Measurements from ENCODE around the gene ARCN1. TPM values are rescaled to one million over a fixed set of nuclear protein-coding genes. Genes with fewer than 3 reads are reported as not detected.

Gene ARCN1
- polyA plus RNA-seq, 3 donors from 2014 or later, result 99.9 to 164 (median 157) TPM

DNA sequence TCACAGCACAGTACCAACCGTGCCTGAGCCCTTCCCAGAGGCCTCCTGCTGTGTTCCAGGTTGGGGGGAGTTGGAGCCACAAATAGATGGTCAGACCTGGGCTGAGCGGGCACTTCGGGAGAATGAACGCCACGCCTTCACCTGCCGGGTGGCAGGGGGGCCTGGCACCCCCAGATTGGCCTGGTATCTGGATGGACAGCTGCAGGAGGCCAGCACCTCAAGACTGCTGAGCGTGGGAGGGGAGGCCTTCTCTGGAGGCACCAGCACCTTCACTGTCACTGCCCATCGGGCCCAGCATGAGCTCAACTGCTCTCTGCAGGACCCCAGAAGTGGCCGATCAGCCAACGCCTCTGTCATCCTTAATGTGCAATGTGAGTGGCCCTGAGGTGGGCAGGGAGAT, 40.1 kb upstream of the ARCN1 start:
- peaks cover 19 to 32% of the 10 kb centered on the region in 2 donors for H3K4me1 Mint-ChIP-seq
- H3K27ac Mint-ChIP-seq, result peak overlapping the region in 3 of 6 donors; percentile 11 to 77 (median 29)
- DNase-seq, result no peak
- no peaks in the 10 kb centered on the region for H3K9me3 Mint-ChIP-seq
- no peaks in the 10 kb centered on the region for H3K36me3 Mint-ChIP-seq
- H3K27me3 Mint-ChIP-seq (ENCODE audit: low read depth in 3 of 3), result peaks cover 2 to 9% (median 5%) of the 10 kb centered on the region in 3 donors
- peak overlapping the region; percentile 89 to 96 (median 89) for H3K4me3 Mint-ChIP-seq

DNA sequence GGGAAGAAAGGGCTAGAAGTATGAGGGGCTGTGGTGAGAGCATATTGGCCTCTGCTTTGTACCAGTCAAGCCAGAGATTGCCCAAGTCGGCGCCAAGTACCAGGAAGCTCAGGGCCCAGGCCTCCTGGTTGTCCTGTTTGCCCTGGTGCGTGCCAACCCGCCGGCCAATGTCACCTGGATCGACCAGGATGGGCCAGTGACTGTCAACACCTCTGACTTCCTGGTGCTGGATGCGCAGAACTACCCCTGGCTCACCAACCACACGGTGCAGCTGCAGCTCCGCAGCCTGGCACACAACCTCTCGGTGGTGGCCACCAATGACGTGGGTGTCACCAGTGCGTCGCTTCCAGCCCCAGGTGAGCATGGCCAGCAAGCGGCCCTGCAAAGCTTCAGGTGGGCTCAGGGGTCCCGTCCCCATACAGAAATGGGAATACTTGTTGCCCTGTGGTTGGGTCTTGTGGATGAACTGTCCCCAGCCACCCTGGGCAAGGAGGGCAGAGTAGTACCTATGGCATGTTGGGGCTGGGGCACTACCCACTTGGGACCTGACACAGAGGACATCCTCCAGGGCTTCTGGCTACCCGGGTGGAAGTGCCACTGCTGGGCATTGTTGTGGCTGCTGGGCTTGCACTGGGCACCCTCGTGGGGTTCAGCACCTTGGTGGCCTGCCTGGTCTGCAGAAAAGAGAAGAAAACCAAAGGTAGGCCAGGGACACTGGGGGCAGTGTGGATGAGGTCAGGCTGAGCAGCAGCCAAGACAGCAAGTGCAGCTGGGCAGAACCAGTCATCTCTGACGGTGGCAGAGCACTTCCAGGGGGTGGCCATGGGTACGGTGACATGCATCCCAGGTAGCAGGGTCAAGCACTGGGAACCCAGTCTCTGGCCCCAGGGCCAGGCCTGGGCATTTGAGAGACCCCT, 39.1 kb upstream of the ARCN1 start:
- H3K4me1 Mint-ChIP-seq, result peaks cover 19 to 27% of the 10 kb centered on the region in 2 donors
- H3K36me3 Mint-ChIP-seq, result no peaks in the 10 kb centered on the region
- H3K27me3 Mint-ChIP-seq (ENCODE audit: low read depth in 3 of 3), result peaks cover 2 to 9% (median 4%) of the 10 kb centered on the region in 3 donors
- H3K9me3 Mint-ChIP-seq, result no peaks in the 10 kb centered on the region
- H3K27ac Mint-ChIP-seq, result no peak overlapping the region
- peak overlapping the region in 1 of 5 donors; percentile 92 for H3K4me3 Mint-ChIP-seq
- no peak for DNase-seq

DNA sequence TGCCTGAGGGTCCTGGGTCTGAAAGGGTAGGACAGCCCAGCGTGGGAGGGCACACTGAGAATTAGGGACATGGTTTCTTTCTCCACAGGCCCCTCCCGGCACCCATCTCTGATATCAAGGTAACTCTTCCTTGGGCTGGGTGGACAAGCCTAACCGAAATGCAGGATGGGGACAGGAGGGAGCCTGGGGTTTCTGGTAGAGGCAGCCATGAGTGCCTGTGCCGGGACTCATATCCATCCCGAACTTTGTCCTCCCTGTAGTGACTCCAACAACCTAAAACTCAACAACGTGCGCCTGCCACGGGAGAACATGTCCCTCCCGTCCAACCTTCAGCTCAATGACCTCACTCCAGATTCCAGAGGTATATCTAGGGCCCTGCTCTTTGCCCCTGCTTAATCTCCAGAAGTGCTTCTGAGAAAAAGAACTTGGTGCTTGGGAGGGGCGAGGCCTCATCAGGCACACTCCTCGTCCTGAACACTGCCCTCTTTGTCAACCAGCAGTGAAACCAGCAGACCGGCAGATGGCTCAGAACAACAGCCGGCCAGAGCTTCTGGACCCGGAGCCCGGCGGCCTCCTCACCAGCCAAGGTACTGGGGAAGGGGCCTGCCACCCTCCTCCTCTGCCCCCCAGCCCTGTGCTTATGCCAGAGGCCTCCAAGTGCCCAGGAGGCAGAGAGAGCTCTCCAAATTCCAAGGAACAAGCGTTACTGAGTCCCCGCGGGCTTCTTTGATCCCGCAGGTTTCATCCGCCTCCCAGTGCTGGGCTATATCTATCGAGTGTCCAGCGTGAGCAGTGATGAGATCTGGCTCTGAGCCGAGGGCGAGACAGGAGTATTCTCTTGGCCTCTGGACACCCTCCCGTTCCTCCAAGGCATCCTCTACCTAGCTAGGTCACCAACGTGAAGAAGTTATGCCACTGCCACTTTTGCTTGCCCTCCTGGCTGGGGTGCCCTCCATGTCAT, 38.2 kb upstream of the ARCN1 start:
- H3K27ac Mint-ChIP-seq, result no peak overlapping the region
- no peaks in the 10 kb centered on the region for H3K9me3 Mint-ChIP-seq
- H3K4me3 Mint-ChIP-seq, result peak overlapping the region in 1 of 5 donors; percentile 19
- peaks cover 19 to 25% of the 10 kb centered on the region in 2 donors for H3K4me1 Mint-ChIP-seq
- peaks cover 1 to 6% (median 2%) of the 10 kb centered on the region in 3 donors for H3K27me3 Mint-ChIP-seq (ENCODE audit: low read depth in 3 of 3)
- DNase-seq, result no peak
- no peaks in the 10 kb centered on the region for H3K36me3 Mint-ChIP-seq

DNA sequence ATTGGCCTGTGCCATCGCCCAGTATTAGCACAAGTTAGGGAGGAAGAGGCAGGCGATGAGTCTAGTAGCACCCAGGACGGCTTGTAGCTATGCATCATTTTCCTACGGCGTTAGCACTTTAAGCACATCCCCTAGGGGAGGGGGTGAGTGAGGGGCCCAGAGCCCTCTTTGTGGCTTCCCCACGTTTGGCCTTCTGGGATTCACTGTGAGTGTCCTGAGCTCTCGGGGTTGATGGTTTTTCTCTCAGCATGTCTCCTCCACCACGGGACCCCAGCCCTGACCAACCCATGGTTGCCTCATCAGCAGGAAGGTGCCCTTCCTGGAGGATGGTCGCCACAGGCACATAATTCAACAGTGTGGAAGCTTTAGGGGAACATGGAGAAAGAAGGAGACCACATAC, 36.9 kb upstream of the ARCN1 start:
- H3K9me3 Mint-ChIP-seq, result no peaks in the 10 kb centered on the region
- H3K4me3 Mint-ChIP-seq, result no peak overlapping the region
- H3K27ac Mint-ChIP-seq, result no peak overlapping the region
- H3K36me3 Mint-ChIP-seq, result no peaks in the 10 kb centered on the region
- no peak for DNase-seq
- H3K4me1 Mint-ChIP-seq, result peaks cover 8 to 13% of the 10 kb centered on the region in 2 donors
- peaks cover 1 to 3% (median 2%) of the 10 kb centered on the region in 3 donors for H3K27me3 Mint-ChIP-seq (ENCODE audit: low read depth in 3 of 3)

DNA sequence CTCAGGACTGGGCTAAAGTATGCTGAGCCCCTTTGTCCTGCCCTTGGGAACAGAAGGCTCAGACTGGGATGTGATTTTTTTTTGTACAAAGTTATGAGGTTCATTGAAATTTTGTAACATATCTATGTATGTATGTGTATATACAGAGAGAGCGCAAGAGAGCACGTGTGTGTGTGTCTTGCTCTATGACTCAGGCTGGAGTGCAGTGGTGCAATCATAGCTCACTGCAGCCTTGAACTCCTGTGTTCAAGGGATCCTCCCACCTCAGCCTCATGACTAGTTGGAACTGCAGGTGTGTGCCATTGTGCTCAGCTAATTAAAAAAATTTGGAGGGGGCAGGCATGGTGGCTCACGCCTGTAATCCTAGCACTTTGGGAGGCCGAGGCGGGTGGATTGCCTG, 35.5 kb upstream of the ARCN1 start:
- Mint-ChIP-seq H3K36me3 (peaks cover 0 to 5% (median 0%) of the 10 kb centered on the region in 3 donors), H3K4me1 (peaks cover 2 to 4% of the 10 kb centered on the region in 2 donors), H3K9me3 (no peaks in the 10 kb centered on the region), H3K27me3 (ENCODE audit: low read depth in 3 of 3) (peaks cover 0 to 2% (median 1%) of the 10 kb centered on the region in 3 donors), H3K27ac (no peak overlapping the region), H3K4me3 (no peak overlapping the region)
- no peak for DNase-seq

DNA sequence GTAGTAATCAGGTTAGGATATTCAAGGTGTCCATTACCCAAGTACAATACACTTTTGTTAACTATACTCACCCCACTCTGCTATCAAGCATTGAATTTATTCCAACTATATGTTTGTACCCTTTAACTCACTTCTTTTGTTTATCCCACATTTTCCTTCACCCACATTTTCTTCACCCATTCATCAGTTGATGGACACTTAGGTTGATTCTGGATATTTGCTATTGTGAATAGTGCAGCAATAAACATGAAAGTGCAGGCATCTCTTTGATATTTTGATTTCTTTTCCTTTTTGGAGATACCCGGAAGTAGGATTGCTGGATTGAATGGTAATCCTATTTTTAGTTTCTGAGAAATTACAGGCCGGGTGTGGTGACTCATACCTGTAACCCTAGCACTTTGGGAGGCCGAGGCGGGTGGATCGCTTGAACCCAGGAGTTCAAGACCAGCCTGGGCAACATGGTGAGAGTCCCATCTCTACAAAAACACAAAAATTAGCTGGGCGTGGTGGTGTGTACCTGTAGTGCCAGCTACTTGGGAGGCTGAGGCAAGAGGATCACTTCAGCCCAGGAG, 34.7 kb upstream of the ARCN1 start:
- Mint-ChIP-seq H3K9me3 (no peaks in the 10 kb centered on the region), H3K4me3 (no peak overlapping the region), H3K36me3 (peaks cover 0 to 5% (median 5%) of the 10 kb centered on the region in 3 donors), H3K27me3 (ENCODE audit: low read depth in 3 of 3) (peaks cover 0 to 2% (median 1%) of the 10 kb centered on the region in 3 donors), H3K4me1 (no peaks in the 10 kb centered on the region), H3K27ac (no peak overlapping the region)
- DNase-seq, result no peak

DNA sequence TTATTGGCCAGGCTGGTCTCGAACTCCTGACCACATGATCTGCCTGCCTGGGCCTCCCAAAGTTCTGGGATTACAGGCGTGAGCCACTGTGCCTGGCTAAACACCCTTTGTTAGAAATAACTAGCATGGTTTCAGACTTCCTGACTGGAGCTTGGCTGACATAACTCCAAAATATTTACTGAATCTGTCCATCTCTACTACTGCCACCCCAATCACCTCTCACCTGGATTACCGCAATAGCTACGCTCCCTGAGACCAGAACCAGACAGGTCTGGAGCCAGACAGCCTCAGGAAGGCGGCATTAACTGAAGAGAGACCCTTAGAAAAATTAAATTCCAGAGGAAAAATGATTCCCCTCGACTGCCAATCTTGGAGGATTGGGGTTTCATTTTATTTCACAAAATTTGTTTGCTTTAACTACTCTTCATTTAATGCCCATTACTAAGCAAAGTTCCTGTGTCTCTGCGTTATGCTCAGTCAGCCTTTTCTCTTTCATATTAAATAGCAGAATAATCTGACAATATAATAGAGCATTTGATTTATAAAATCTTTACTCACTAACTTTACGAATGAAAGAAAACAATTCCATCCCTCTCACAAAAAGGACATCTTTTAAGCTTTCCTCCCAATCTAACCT, 28.1 kb upstream of the ARCN1 start:
- no peak for DNase-seq
- Mint-ChIP-seq H3K4me1 (no peaks in the 10 kb centered on the region), H3K27me3 (ENCODE audit: low read depth in 3 of 3) (peaks cover 0 to 2% (median 0%) of the 10 kb centered on the region in 3 donors), H3K4me3 (no peak overlapping the region), H3K9me3 (no peaks in the 10 kb centered on the region), H3K36me3 (peaks cover 0 to 27% (median 9%) of the 10 kb centered on the region in 3 donors), H3K27ac (no peak overlapping the region)

DNA sequence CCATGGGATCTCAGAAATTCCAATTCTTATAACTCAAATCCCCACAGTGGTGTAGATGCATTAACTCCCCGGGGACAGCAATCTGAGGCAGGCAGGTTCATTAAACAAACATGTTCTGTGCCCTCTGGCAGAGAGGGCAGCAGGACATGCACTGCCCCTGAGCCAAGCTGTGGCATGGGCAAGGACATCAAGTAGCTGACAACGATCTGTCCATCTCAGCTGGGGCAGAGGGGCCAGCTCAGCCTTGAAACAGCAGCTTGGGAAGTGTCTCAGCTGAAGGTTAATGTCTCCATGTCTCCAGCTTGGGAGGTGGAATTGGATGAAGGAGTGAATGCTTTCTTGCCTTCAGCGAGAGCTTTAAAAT, 27.6 kb upstream of the ARCN1 start:
- Mint-ChIP-seq H3K27ac (no peak overlapping the region), H3K4me1 (no peaks in the 10 kb centered on the region), H3K27me3 (ENCODE audit: low read depth in 3 of 3) (peaks cover 0 to 2% (median 0%) of the 10 kb centered on the region in 3 donors), H3K36me3 (peaks cover 0 to 27% (median 9%) of the 10 kb centered on the region in 3 donors), H3K9me3 (no peaks in the 10 kb centered on the region), H3K4me3 (no peak overlapping the region)
- no peak for DNase-seq

DNA sequence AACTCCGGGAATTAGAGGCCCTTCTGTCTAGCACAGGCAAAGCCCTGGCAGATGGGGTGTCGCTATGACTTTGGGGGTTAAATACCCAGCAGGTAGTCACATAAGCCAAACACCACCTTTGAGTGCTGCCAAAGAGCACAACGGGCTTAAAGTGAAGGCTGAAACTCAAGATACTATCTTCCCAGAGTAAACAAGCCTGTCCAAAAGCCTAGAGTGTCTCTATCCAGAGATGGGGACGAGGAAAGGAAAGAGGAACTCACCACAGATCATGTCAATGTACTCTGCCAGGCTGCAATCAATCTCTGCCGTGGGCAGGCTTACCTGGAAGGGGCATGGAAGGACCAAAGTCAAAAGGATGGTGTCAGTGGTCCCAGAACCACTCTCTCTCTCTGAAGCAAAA, 26.7 kb upstream of the ARCN1 start:
- H3K4me3 Mint-ChIP-seq, result no peak overlapping the region

DNA sequence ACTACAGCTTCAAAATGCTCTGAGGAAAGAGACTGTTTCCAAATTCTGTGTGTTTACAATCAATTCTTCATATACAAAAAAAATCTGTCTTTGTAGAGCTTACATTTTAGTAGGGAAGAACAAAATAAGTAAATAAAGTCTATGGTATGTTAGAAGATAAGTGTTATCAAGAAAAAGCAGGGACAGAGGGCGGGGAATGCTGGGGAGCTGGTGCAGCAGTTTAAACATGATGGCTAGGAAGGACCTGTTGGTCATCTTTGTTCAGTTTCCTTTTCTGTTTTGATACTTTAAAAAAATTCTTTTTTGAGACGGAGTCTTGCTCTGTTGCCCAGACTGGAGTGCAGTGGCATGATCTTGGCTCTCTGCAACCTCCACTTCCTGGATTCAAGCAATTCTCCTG, 25.1 kb upstream of the ARCN1 start:
- DNase-seq, result no peak
- Mint-ChIP-seq H3K9me3 (no peaks in the 10 kb centered on the region), H3K27ac (peak overlapping the region in 2 of 6 donors; percentile 45 to 62), H3K36me3 (peaks cover 5 to 35% (median 9%) of the 10 kb centered on the region in 3 donors), H3K4me3 (no peak overlapping the region), H3K4me1 (no peaks in the 10 kb centered on the region), H3K27me3 (ENCODE audit: low read depth in 3 of 3) (peaks cover 0 to 2% (median 0%) of the 10 kb centered on the region in 3 donors)

More for the DNA sequence above, 26.7 kb upstream of the ARCN1 start:
- H3K9me3 Mint-ChIP-seq, result no peaks in the 10 kb centered on the region
- H3K36me3 Mint-ChIP-seq, result peaks cover 0 to 30% (median 7%) of the 10 kb centered on the region in 3 donors
- H3K4me1 Mint-ChIP-seq, result no peaks in the 10 kb centered on the region
- DNase-seq, result no peak
- H3K27ac Mint-ChIP-seq, result no peak overlapping the region
- H3K27me3 Mint-ChIP-seq (ENCODE audit: low read depth in 3 of 3), result peaks cover 0 to 2% (median 0%) of the 10 kb centered on the region in 3 donors

DNA sequence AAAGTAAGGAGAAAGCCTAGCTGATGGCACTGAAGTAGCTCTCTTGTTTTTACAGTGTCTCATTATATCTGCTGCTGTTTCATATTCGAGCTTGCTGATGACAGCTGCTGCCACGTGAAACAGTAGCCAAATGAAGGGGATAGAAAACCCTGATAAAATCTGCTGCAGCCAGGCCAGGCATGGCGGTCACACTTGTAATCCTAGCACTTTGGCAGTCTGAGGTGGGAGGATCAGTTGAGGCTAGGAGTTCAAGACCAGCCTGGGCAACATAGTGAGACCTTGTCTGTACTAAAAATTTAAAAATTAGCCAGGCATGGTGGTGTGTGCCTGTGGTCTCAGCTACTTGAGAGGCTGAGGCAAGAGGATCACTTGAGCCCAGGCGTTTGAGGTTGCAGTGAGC, 19.9 kb upstream of the ARCN1 start:
- no peak overlapping the region for H3K4me3 Mint-ChIP-seq

DNA sequence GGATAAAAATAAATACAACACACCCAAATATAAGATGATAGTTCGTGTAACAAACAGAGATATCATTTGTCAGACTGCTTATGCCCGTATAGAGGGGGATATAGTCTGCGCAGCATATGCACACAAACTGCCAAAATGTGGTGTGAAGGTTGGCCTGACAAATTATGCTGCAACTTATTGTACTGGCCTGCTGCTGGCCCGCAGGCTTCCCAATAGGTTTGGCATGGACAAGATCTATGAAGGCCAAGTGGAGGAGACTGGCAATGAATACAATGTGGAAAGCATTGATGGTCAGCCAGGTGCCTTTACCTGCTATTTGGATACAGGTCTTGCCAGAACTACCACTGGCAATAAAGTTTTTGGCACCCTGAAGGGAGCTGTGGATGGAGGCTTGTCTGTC, 11.4 kb upstream of the ARCN1 start:
- peaks cover 8 to 16% of the 10 kb centered on the region in 2 donors for H3K4me1 Mint-ChIP-seq
- H3K9me3 Mint-ChIP-seq, result no peaks in the 10 kb centered on the region
- H3K4me3 Mint-ChIP-seq, result no peak overlapping the region
- no peak overlapping the region for H3K27ac Mint-ChIP-seq
- no peak for DNase-seq
- H3K36me3 Mint-ChIP-seq, result peaks cover 3 to 17% (median 11%) of the 10 kb centered on the region in 3 donors
- peaks cover 0 to 2% (median 0%) of the 10 kb centered on the region in 3 donors for H3K27me3 Mint-ChIP-seq (ENCODE audit: low read depth in 3 of 3)

More for the DNA sequence above, 19.9 kb upstream of the ARCN1 start:
- Mint-ChIP-seq H3K4me1 (no peaks in the 10 kb centered on the region), H3K27me3 (ENCODE audit: low read depth in 3 of 3) (peaks cover 0 to 3% (median 0%) of the 10 kb centered on the region in 3 donors), H3K36me3 (peaks cover 21 to 37% (median 30%) of the 10 kb centered on the region in 3 donors), H3K9me3 (no peaks in the 10 kb centered on the region), H3K27ac (no peak overlapping the region)
- no peak for DNase-seq

DNA sequence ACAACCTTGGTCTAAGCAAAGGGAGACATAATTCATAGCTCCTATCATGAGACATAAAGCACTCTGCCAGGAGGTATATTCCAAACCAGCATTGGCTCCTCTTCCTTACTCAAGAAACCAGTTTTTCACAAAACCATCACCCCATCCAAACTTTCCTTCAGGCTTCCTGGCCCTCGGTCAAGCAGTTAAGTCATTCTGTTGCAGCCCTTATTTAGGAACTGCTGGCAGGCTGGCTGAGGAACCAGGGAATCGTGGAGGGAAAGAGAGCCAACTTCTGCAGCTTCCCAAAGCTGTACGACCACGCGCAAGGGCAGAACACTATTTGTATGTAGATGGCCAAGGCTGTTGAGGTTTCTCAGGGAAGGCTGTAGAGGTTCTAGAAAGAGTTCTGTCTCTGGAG, 7.2 kb upstream of the ARCN1 start:
- Mint-ChIP-seq H3K27ac (peak overlapping the region; percentile 9 to 86 (median 78)), H3K27me3 (ENCODE audit: low read depth in 3 of 3) (no peaks in the 10 kb centered on the region), H3K4me1 (peaks cover 10 to 20% of the 10 kb centered on the region in 2 donors), H3K9me3 (no peaks in the 10 kb centered on the region), H3K4me3 (peak overlapping the region; percentile 41 to 68 (median 64)), H3K36me3 (peaks cover 0 to 3% (median 0%) of the 10 kb centered on the region in 3 donors)
- DNase-seq, result no peak
